Activated B cell treated with CpG ODN at 0.5 μM for 24 hours (primary cell): ENCODE data around the gene CSNK1E. TPM values are rescaled to one million over a fixed set of nuclear protein-coding genes. Genes with fewer than 3 reads are reported as not detected.

ENCODE experiments used
- ATAC-seq: fragments of 200-7000 bp; cut with Tn5 transposase; one replicate; pipeline ENCODE4 v1.10.0; 2021; ENCODE audit warnings: low read depth, mild to moderate bottlenecking, moderate library complexity
- CTCF ChIA-PET: fragments of 350-600 bp; sonication (Branson Sonifier 250); formaldehyde crosslinking; loops from one replicate; lab custom pipeline; 2021; ENCODE audit warnings: antibody characterized with exemption; lab: Charles Lee
- POLR2A ChIA-PET: fragments of 350-600 bp; sonication (Branson Sonifier 250); formaldehyde crosslinking; loops from one replicate; lab custom pipeline; 2021; ENCODE audit warnings: antibody characterized with exemption; lab: Charles Lee
- DNase-seq: peaks from one replicate; pipeline ENCODE4 v3.0.0; 2022
- H3K27ac Mint-ChIP-seq: one replicate; pipeline ENCODE4 v1.8.0; 2020; ENCODE audit warnings: mixed read lengths
- H3K27me3 Mint-ChIP-seq: one replicate; pipeline ENCODE4 v1.8.0; 2021; ENCODE audit warnings: mixed read lengths
- H3K36me3 Mint-ChIP-seq: one replicate; pipeline ENCODE4 v1.8.0; 2021; ENCODE audit warnings: low read depth, mixed read lengths
- H3K4me1 Mint-ChIP-seq: one replicate; pipeline ENCODE4 v1.8.0; 2021; ENCODE audit warnings: mixed read lengths
- H3K4me3 Mint-ChIP-seq: one replicate; pipeline ENCODE4 v1.8.0; 2020; ENCODE audit warnings: mild to moderate bottlenecking, mixed read lengths
- H3K9me3 Mint-ChIP-seq: one replicate; pipeline ENCODE4 v1.8.0; 2020; ENCODE audit warnings: mixed read lengths
- intact Hi-C: fragments of 100-400 bp; cut with micrococcal nuclease; formaldehyde crosslinking; loops from one replicate; pipeline ENCODE4 v1.15.1; 2024
- total RNA-seq: library from RNA; stranded (reverse); gene quantifications from 2 replicates; pipeline ENCODE4 v1.2.3, GENCODE V29; 2022
- TF ChIP-seq, protein P1 (sequence below): fragments of 200-600 bp; IDR thresholded peaks from one replicate; pipeline ENCODE4 v1.8.0; 2022; ENCODE audit warnings: antibody characterized with exemption, mild to moderate bottlenecking

Gene CSNK1E
- total RNA-seq, 1 donor from 2014 or later: 85.2 TPM

DNA sequence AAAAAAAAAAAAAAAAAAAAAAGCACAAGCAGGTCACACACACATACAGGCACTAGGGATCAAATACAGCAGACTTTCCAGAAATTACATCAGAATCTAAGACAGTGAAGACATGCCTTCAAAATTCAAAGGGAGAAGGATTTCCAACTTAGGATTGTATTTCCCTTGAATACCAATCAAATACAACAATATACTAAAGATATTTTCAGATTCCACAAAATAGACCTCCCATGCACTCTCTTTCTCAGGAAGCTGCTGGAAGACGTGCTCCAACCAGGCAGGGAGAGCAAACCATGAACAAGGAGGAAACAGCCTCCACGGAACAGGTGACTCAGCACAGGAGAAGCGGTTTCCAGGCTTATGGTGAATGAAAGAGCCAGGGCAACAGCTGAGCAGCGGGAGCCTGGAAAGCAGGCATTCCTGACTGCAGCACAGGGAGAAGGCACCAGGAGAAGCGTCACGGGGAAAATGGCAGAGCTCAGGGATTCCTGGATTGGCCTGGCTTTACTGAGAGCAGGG lies 76.4 kb downstream of the CSNK1E start:
- TF ChIP-seq, protein P1, sequence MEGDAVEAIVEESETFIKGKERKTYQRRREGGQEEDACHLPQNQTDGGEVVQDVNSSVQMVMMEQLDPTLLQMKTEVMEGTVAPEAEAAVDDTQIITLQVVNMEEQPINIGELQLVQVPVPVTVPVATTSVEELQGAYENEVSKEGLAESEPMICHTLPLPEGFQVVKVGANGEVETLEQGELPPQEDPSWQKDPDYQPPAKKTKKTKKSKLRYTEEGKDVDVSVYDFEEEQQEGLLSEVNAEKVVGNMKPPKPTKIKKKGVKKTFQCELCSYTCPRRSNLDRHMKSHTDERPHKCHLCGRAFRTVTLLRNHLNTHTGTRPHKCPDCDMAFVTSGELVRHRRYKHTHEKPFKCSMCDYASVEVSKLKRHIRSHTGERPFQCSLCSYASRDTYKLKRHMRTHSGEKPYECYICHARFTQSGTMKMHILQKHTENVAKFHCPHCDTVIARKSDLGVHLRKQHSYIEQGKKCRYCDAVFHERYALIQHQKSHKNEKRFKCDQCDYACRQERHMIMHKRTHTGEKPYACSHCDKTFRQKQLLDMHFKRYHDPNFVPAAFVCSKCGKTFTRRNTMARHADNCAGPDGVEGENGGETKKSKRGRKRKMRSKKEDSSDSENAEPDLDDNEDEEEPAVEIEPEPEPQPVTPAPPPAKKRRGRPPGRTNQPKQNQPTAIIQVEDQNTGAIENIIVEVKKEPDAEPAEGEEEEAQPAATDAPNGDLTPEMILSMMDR: no peak
- intact Hi-C loops: no loop called here
- peaks cover 22% of the 10 kb centered on the region for H3K36me3 Mint-ChIP-seq
- ChIA-PET CTCF (no interaction called here), POLR2A (no interaction called here)
- no peak for ATAC-seq
- DNase-seq: no peak
- no peaks in the 10 kb centered on the region for H3K9me3 Mint-ChIP-seq
- H3K4me1 Mint-ChIP-seq: no peaks in the 10 kb centered on the region
- no peaks in the 10 kb centered on the region for H3K27me3 Mint-ChIP-seq
- no peak overlapping the region for H3K27ac Mint-ChIP-seq
- no peak overlapping the region for H3K4me3 Mint-ChIP-seq

Other genes starting within 250 kb of the CSNK1E start
- gene SLC16A8, start 233.2 kb downstream of the CSNK1E start, total RNA-seq: not detected in 2 replicates
- gene BAIAP2L2, start 206.7 kb downstream of the CSNK1E start, total RNA-seq: 0.34 and 0.64 TPM in 2 replicates
- gene PLA2G6, start 135.6 kb downstream of the CSNK1E start, total RNA-seq: 53.0 and 64.0 TPM in 2 replicates
- 2.3 and 4.5 TPM in 2 replicates for gene MAFF, start 115.4 kb downstream of the CSNK1E start, total RNA-seq
- 17.4 and 24.0 TPM in 2 replicates for gene TMEM184B, start 44.4 kb downstream of the CSNK1E start, total RNA-seq
- not detected in 2 replicates for gene KCNJ4, start 137.8 kb upstream of the CSNK1E start, total RNA-seq
- not detected in 2 replicates for gene KDELR3, start 150.7 kb upstream of the CSNK1E start, total RNA-seq
- 533 and 612 TPM in 2 replicates for gene DDX17, start 188.9 kb upstream of the CSNK1E start, total RNA-seq